GM12878 (cell line): ENCODE data around the gene KIRREL3. TPM values are rescaled to one million over a fixed set of nuclear protein-coding genes. Genes with fewer than 3 reads are reported as not detected.

Source experiments
- ATAC-seq: fragments of 200-7000 bp; cut with Tn5 transposase; 3 replicates; pipeline ENCODE4 v1.9.1; 2020; ENCODE audit warnings: mild to moderate bottlenecking, moderate library complexity
- BruUV-seq: library from RNA; stranded (reverse); fragments of 400-500 nt; replicated peaks from 2 replicates; lab custom pipeline; 2021; lab: Mats Ljungman, UMichigan
- CTCF ChIA-PET: fragments of 300-600 bp; sonication (Branson Sonifier 250); formaldehyde crosslinking; extraction: SDS; loops from one replicate; lab custom pipeline; 2021; ENCODE audit warnings: inconsistent platforms; lab: Yijun Ruan, JAX
- POLR2A ChIA-PET: fragments of 350-600 bp; formaldehyde crosslinking; extraction: SDS; loops from one replicate; lab custom pipeline; 2021; ENCODE audit warnings: inconsistent platforms; lab: Charles Lee
- RAD21 ChIA-PET: fragments of 300-600 bp; sonication (Branson Sonifier 250); formaldehyde crosslinking; loops from one replicate; lab custom pipeline; 2023; ENCODE audit warnings: antibody characterized with exemption; ENCODE audit not compliant: unreplicated experiment; lab: Charles Lee
- SMC1A ChIA-PET: fragments of 300-600 bp; sonication (Branson Sonifier 250); formaldehyde crosslinking; loops from one replicate; lab custom pipeline; 2023; ENCODE audit not compliant: unreplicated experiment, uncharacterized antibody; lab: Charles Lee
- DNase-seq: peaks from one replicate; pipeline ENCODE4 v3.0.0-alpha.2; 2011; ENCODE audit warnings: low read depth, low spot score
- FAIRE-seq: peaks from 3 replicates; lab custom pipeline; 2011; peaks lifted over from hg19 to GRCh38; lab: Jason Lieb, UNC
- H2AFZ ChIP-seq: 2 replicates; pipeline ENCODE4 v1.6.0; 2011; ENCODE audit warnings: low read depth, low read length, control low read depth; ENCODE audit not compliant: control insufficient read depth
- H3K27ac ChIP-seq: 2 replicates; pipeline ENCODE4 v1.5.1; 2011; ENCODE audit warnings: control low read depth; ENCODE audit not compliant: control insufficient read depth, insufficient read depth
- H3K27me3 ChIP-seq, 2 experiments: replicated peaks in 1 of 2; 2 replicates each; pipeline versions ENCODE4 v1.6.0 to v1.6.1; 2011; ENCODE audit warnings: low read length in 1 of 2; ENCODE audit not compliant: control insufficient read depth in 2 of 2, insufficient read depth in 2 of 2
- H3K36me3 ChIP-seq, 2 experiments: 2 replicates each; pipeline ENCODE4 v1.5.1; 2011; ENCODE audit warnings: low read length in 1 of 2; ENCODE audit not compliant: control insufficient read depth in 2 of 2, insufficient read depth in 2 of 2
- H3K4me1 ChIP-seq: 2 replicates; pipeline ENCODE4 v1.6.1; 2011; ENCODE audit warnings: mild to moderate bottlenecking, low read length, moderate library complexity, mixed read lengths; ENCODE audit not compliant: control insufficient read depth, insufficient read depth
- H3K4me2 ChIP-seq: 2 replicates; pipeline ENCODE4 v1.6.0; 2011; ENCODE audit warnings: control low read depth; ENCODE audit not compliant: control insufficient read depth, insufficient read depth
- H3K4me3 ChIP-seq: fragments of 200-600 bp; sonication (generic); 2 replicates; pipeline ENCODE4 v1.5.1; 2016
- H3K79me2 ChIP-seq: 2 replicates; pipeline ENCODE4 v1.6.0; 2011; ENCODE audit warnings: low read length; ENCODE audit not compliant: control insufficient read depth, insufficient read depth
- H3K9ac ChIP-seq: 2 replicates; pipeline ENCODE4 v1.8.0; 2011; ENCODE audit warnings: low read length, control low read depth, mixed read lengths; ENCODE audit not compliant: control insufficient read depth, insufficient read depth
- H3K9me3 ChIP-seq: replicated peaks from 3 replicates; pipeline ENCODE4 v1.5.1; 2011; ENCODE audit warnings: mild to moderate bottlenecking, low read length; ENCODE audit not compliant: control insufficient read depth, insufficient read depth
- H4K20me1 ChIP-seq: 2 replicates; pipeline ENCODE4 v1.6.0; 2011; ENCODE audit not compliant: control insufficient read depth, insufficient read depth
- ATF3 ChIP-seq: IDR thresholded peaks from 2 replicates; pipeline ENCODE4 v1.6.1; 2011; ENCODE audit warnings: low read depth, mild to moderate bottlenecking, low read length, moderate library complexity, borderline replicate concordance; ENCODE audit errors: extremely low read depth
- EGR1 ChIP-seq, 2 experiments: IDR thresholded peaks; 1 replicate in 1 of 2; 2 replicates in 1 of 2; pipeline ENCODE4 v1.6.1; 2011 to 2012; ENCODE audit warnings: low read depth in 2 of 2, low read length in 2 of 2, borderline replicate concordance in 1 of 2, mild to moderate bottlenecking in 1 of 2, moderate library complexity in 1 of 2
- HDGF ChIP-seq: fragments of 450-650 bp; IDR thresholded peaks from 2 replicates; pipeline ENCODE4 v1.6.1; 2016; ENCODE audit warnings: antibody characterized with exemption
- LARP7 ChIP-seq: fragments of 450-650 bp; IDR thresholded peaks from 2 replicates; pipeline ENCODE4 v1.6.1; 2017; ENCODE audit warnings: mild to moderate bottlenecking
- MEF2A ChIP-seq: IDR thresholded peaks from 2 replicates; pipeline ENCODE4 v1.6.1; 2011; ENCODE audit warnings: low read depth, mild to moderate bottlenecking, low read length, moderate library complexity; ENCODE audit not compliant: insufficient read depth
- SP1 ChIP-seq: IDR thresholded peaks from one replicate; pipeline ENCODE4 v1.6.1; 2011; ENCODE audit warnings: low read depth, low read length
- SREBF2 ChIP-seq: IDR thresholded peaks from 2 replicates; pipeline ENCODE4 v1.6.1; 2012; ENCODE audit warnings: mild to moderate bottlenecking, low read length
- SUZ12 ChIP-seq: fragments of 200-600 bp; sonication (generic); IDR thresholded peaks from one replicate; pipeline ENCODE4 v1.6.1; 2018; ENCODE audit warnings: antibody characterized with exemption, mild to moderate bottlenecking; ENCODE audit not compliant: unreplicated experiment
- USF1 ChIP-seq: IDR thresholded peaks from 2 replicates; pipeline ENCODE4 v1.6.1; 2011; ENCODE audit warnings: borderline replicate concordance, low read depth, mild to moderate bottlenecking, moderate library complexity, mixed read lengths, low read length; ENCODE audit not compliant: insufficient read depth; ENCODE audit errors: extremely low read length
- WGBS: methylation state at CpG from one replicate; pipeline ENCODE4 v1.1.6; 2016; ENCODE audit warnings: low lambda C conversion rate; ENCODE audit not compliant: insufficient replicate concordance, insufficient coverage; ENCODE audit errors: missing lambda C conversion rate; 5-methylcytosine and 5-hydroxymethylcytosine counted together
- in situ Hi-C: fragments of 300-500 bp; cut with MboI; formaldehyde crosslinking; loops from 9 replicates; pipeline ENCODE4 v1.14.3; 2018; ENCODE audit warnings: mixed read lengths
- intact Hi-C: fragments of 100-400 bp; cut with micrococcal nuclease; formaldehyde crosslinking; loops from one replicate; pipeline ENCODE4 v1.14.2; 2022; ENCODE audit not compliant: unreplicated experiment
- polyA plus RNA-seq, 11 experiments: library from polyadenylated mRNA; depleted of rRNA in 4 of 11; unstranded in 6 of 11; stranded (reverse) in 5 of 11; fragments of >200 nt; fragmentation: Nextera tagmentation in 4 of 11; fragmentation: Illumina TruSeq in 1 of 11; extraction: Ambion mirVana in 4 of 11; extraction: Trizol in 1 of 11; gene quantifications; 1 replicate in 1 of 11; 2 replicates in 10 of 11; pipeline versions ENCODE4 v1.2.1 to v1.2.3, GENCODE V29; 2011 to 2016; ENCODE audit warnings: inconsistent platforms in 2 of 11, missing spikeins in 2 of 11, low read depth in 1 of 11
- total RNA-seq, 4 experiments: library from RNA; depleted of rRNA in 3 of 4; stranded (reverse); fragments of >200 nt in 3 of 4; fragmentation: Illumina TruSeq in 1 of 4; extraction: Trizol in 1 of 4; gene quantifications; 2 replicates each; pipeline versions ENCODE4 v1.2.1 to v1.2.3, GENCODE V29; 2013 to 2021
- TF ChIP-seq, protein P1 (sequence below): fragments of 450-650 bp; IDR thresholded peaks from 2 replicates; pipeline ENCODE4 v1.6.1; 2017; ENCODE audit warnings: borderline replicate concordance
- TF ChIP-seq, protein P2 (sequence below): fragments of 450-650 bp; IDR thresholded peaks from 2 replicates; pipeline ENCODE4 v1.6.1; 2016; ENCODE audit warnings: mild to moderate bottlenecking, moderate library complexity, borderline replicate concordance
- TF ChIP-seq, protein P3 (sequence below): fragments of 450-650 bp; conservative IDR thresholded peaks from 2 replicates; pipeline ENCODE4 v1.6.1; 2017; ENCODE audit warnings: mild to moderate bottlenecking, moderate library complexity

Gene KIRREL3
- total and polyA plus RNA-seq, 10 of the 15 experiments (the other 5 are each of a cell fraction or from before 2014, with no cell fraction given) = under 0.01 TPM; not detected in 9

GRCh38 chr11:126925321-126926093 lies 75.1 kb downstream of the KIRREL3 start:
- 28% methylated on average over 11 of the region's 11 CpGs for WGBS
- RAD21 ChIA-PET = no interaction called here
- no peak for TF ChIP-seq EGR1 (IDR thresholded peaks at IDR 0.05; ENCODE audit: borderline replicate concordance in 1 of 2, low read depth in 2 of 2, low read length in 2 of 2)
- no peak for TF ChIP-seq USF1
- TF ChIP-seq, protein P1, sequence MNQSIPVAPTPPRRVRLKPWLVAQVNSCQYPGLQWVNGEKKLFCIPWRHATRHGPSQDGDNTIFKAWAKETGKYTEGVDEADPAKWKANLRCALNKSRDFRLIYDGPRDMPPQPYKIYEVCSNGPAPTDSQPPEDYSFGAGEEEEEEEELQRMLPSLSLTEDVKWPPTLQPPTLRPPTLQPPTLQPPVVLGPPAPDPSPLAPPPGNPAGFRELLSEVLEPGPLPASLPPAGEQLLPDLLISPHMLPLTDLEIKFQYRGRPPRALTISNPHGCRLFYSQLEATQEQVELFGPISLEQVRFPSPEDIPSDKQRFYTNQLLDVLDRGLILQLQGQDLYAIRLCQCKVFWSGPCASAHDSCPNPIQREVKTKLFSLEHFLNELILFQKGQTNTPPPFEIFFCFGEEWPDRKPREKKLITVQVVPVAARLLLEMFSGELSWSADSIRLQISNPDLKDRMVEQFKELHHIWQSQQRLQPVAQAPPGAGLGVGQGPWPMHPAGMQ = no peak
- no peak for TF ChIP-seq LARP7
- no peak for TF ChIP-seq HDGF
- TF ChIP-seq MEF2A = no peak
- no peak for TF ChIP-seq SP1
- TF ChIP-seq, protein P2, sequence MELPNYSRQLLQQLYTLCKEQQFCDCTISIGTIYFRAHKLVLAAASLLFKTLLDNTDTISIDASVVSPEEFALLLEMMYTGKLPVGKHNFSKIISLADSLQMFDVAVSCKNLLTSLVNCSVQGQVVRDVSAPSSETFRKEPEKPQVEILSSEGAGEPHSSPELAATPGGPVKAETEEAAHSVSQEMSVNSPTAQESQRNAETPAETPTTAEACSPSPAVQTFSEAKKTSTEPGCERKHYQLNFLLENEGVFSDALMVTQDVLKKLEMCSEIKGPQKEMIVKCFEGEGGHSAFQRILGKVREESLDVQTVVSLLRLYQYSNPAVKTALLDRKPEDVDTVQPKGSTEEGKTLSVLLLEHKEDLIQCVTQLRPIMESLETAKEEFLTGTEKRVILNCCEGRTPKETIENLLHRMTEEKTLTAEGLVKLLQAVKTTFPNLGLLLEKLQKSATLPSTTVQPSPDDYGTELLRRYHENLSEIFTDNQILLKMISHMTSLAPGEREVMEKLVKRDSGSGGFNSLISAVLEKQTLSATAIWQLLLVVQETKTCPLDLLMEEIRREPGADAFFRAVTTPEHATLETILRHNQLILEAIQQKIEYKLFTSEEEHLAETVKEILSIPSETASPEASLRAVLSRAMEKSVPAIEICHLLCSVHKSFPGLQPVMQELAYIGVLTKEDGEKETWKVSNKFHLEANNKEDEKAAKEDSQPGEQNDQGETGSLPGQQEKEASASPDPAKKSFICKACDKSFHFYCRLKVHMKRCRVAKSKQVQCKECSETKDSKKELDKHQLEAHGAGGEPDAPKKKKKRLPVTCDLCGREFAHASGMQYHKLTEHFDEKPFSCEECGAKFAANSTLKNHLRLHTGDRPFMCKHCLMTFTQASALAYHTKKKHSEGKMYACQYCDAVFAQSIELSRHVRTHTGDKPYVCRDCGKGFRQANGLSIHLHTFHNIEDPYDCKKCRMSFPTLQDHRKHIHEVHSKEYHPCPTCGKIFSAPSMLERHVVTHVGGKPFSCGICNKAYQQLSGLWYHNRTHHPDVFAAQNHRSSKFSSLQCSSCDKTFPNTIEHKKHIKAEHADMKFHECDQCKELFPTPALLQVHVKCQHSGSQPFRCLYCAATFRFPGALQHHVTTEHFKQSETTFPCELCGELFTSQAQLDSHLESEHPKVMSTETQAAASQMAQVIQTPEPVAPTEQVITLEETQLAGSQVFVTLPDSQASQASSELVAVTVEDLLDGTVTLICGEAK = no peak
- TF ChIP-seq, protein P3, sequence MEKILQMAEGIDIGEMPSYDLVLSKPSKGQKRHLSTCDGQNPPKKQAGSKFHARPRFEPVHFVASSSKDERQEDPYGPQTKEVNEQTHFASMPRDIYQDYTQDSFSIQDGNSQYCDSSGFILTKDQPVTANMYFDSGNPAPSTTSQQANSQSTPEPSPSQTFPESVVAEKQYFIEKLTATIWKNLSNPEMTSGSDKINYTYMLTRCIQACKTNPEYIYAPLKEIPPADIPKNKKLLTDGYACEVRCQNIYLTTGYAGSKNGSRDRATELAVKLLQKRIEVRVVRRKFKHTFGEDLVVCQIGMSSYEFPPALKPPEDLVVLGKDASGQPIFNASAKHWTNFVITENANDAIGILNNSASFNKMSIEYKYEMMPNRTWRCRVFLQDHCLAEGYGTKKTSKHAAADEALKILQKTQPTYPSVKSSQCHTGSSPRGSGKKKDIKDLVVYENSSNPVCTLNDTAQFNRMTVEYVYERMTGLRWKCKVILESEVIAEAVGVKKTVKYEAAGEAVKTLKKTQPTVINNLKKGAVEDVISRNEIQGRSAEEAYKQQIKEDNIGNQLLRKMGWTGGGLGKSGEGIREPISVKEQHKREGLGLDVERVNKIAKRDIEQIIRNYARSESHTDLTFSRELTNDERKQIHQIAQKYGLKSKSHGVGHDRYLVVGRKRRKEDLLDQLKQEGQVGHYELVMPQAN = no peak
- TF ChIP-seq ATF3 = no peak
- TF ChIP-seq SUZ12 = no peak
- no peak for TF ChIP-seq SREBF2

More at GRCh38 chr11:126925321-126926093, 75.1 kb downstream of the KIRREL3 start:
- intact Hi-C loops = no loop called here
- ChIA-PET CTCF (no interaction called here), POLR2A (no interaction called here), SMC1A (no interaction called here)
- no peak overlapping the region for H3K4me3 ChIP-seq
- no peak for DNase-seq
- no peak for FAIRE-seq
- H3K27me3 ChIP-seq = no peaks in the 10 kb centered on the region; a peak in 2 of 4 replicates
- H3K4me2 ChIP-seq = no peak overlapping the region
- no peaks in the 10 kb centered on the region; the same call in 2 of the 3 replicates for H3K9me3 ChIP-seq
- H3K4me1 ChIP-seq = no peaks in the 10 kb centered on the region
- no peak overlapping the region for H3K27ac ChIP-seq
- H2AFZ ChIP-seq = no peak overlapping the region
- H3K79me2 ChIP-seq = no peaks in the 10 kb centered on the region
- H3K36me3 ChIP-seq = no peaks in the 10 kb centered on the region
- BruUV-seq = no TSS peak
- H4K20me1 ChIP-seq = no peaks in the 10 kb centered on the region
- ATAC-seq = no peak
- in situ Hi-C loops = no loop called here
- H3K9ac ChIP-seq = no peak overlapping the region
